HepG2 (cell line): ENCODE measurements around the gene PCNA. TPM values are rescaled to one million over a fixed set of nuclear protein-coding genes. Genes with fewer than 3 reads are reported as not detected.

ENCODE experiments used
- AGO1 ChIP-seq: fragments of 200-400 bp; formaldehyde crosslinking; IDR thresholded peaks from 2 replicates; pipeline ENCODE4 v1.6.1; 2017; ENCODE audit warnings: mild to moderate bottlenecking, low read depth, low read length, moderate library complexity; ENCODE audit not compliant: poor library complexity, severe bottlenecking
- HNRNPUL1 ChIP-seq: fragments of 200-400 bp; formaldehyde crosslinking; IDR thresholded peaks from 2 replicates; pipeline ENCODE4 v1.6.1; 2017; ENCODE audit warnings: low read depth, mild to moderate bottlenecking, low read length, moderate library complexity
- IKZF4 ChIP-seq: sonication (generic); formaldehyde crosslinking; IDR thresholded peaks from 2 replicates; pipeline ENCODE4 v1.5.1; 2020; ENCODE audit warnings: borderline replicate concordance, mild to moderate bottlenecking, low read depth, missing genetic modification reagents; ENCODE audit errors: not compliant biosample characterization
- KLF9 ChIP-seq: IDR thresholded peaks from 2 replicates; pipeline ENCODE4 v1.6.1; 2016; ENCODE audit warnings: low read depth
- LBX2 ChIP-seq: sonication (generic); formaldehyde crosslinking; IDR thresholded peaks from 2 replicates; pipeline ENCODE4 v1.5.0; 2020; ENCODE audit warnings: missing genetic modification reagents, mild to moderate bottlenecking, borderline replicate concordance
- MED13 ChIP-seq: sonication (generic); formaldehyde crosslinking; IDR thresholded peaks from 2 replicates; pipeline ENCODE4 v1.5.0; 2020; ENCODE audit warnings: missing genetic modification reagents
- NCOA2 ChIP-seq: sonication (generic); formaldehyde crosslinking; IDR thresholded peaks from 2 replicates; pipeline ENCODE4 v1.8.0; 2022; ENCODE audit warnings: inconsistent platforms
- NCOA5 ChIP-seq: sonication (generic); formaldehyde crosslinking; IDR thresholded peaks from 2 replicates; pipeline ENCODE4 v1.4.0; 2020; ENCODE audit warnings: missing genetic modification reagents
- NPAS2 ChIP-seq: sonication (generic); formaldehyde crosslinking; IDR thresholded peaks from 2 replicates; pipeline ENCODE4 v1.8.0; 2022; ENCODE audit warnings: mild to moderate bottlenecking, missing genetic modification reagents, borderline replicate concordance
- PPARG ChIP-seq: conservative IDR thresholded peaks from 2 replicates; pipeline ENCODE4 v1.6.1; 2016; ENCODE audit warnings: missing biosample characterization, missing genetic modification reagents
- PRDM4 ChIP-seq: sonication (generic); formaldehyde crosslinking; IDR thresholded peaks from 2 replicates; pipeline ENCODE4 v1.9.0; 2021; ENCODE audit warnings: missing genetic modification reagents, borderline replicate concordance
- SIN3B ChIP-seq: fragments of 150-350 bp; IDR thresholded peaks from 2 replicates; pipeline ENCODE4 v1.6.1; 2014; ENCODE audit warnings: low read length
- SOX6 ChIP-seq, 2 experiments: fragments of 450-650 bp in 1 of 2; sonication (generic) in 1 of 2; formaldehyde crosslinking in 1 of 2; IDR thresholded peaks; 2 replicates each; pipeline versions ENCODE4 v1.4.0 to v1.6.1; 2017 to 2020; ENCODE audit warnings: antibody characterized with exemption in 1 of 2, mild to moderate bottlenecking in 1 of 2, missing genetic modification reagents in 1 of 2
- SP1 ChIP-seq, 2 experiments: fragments of 450-650 bp in 1 of 2; sonication (generic) in 1 of 2; formaldehyde crosslinking in 1 of 2; IDR thresholded peaks; 2 replicates each; pipeline versions ENCODE4 v1.4.0 to v1.6.1; 2016 to 2020; ENCODE audit warnings: missing genetic modification reagents in 1 of 2
- TFDP2 ChIP-seq: sonication (generic); formaldehyde crosslinking; IDR thresholded peaks from 2 replicates; pipeline ENCODE4 v1.4.0; 2020; ENCODE audit warnings: missing genetic modification reagents
- ZEB1 ChIP-seq: IDR thresholded peaks from 2 replicates; pipeline ENCODE4 v1.6.1; 2012; ENCODE audit warnings: mild to moderate bottlenecking, low read depth, inconsistent platforms; ENCODE audit not compliant: insufficient replicate concordance
- ZNF251 ChIP-seq: sonication (generic); formaldehyde crosslinking; IDR thresholded peaks from 2 replicates; pipeline ENCODE4 v1.9.0; 2021; ENCODE audit warnings: mild to moderate bottlenecking, missing genetic modification reagents
- ZNF563 ChIP-seq: sonication (generic); formaldehyde crosslinking; IDR thresholded peaks from 2 replicates; pipeline ENCODE4 v1.8.0; 2022; ENCODE audit warnings: mild to moderate bottlenecking, moderate library complexity, missing genetic modification reagents
- ZNF691 ChIP-seq: sonication (generic); formaldehyde crosslinking; IDR thresholded peaks from 2 replicates; pipeline ENCODE4 v1.4.0; 2020; ENCODE audit warnings: missing genetic modification reagents, low read depth, mild to moderate bottlenecking, borderline replicate concordance
- ZNF790 ChIP-seq: sonication (generic); formaldehyde crosslinking; IDR thresholded peaks from 2 replicates; pipeline ENCODE4 v1.8.0; 2022; ENCODE audit warnings: missing genetic modification reagents, mild to moderate bottlenecking, borderline replicate concordance
- ZXDC ChIP-seq: sonication (generic); formaldehyde crosslinking; IDR thresholded peaks from 2 replicates; pipeline ENCODE4 v1.5.0; 2020; ENCODE audit warnings: mild to moderate bottlenecking, missing genetic modification reagents
- polyA plus RNA-seq, 8 experiments: library from polyadenylated mRNA; depleted of rRNA in 3 of 8; stranded (reverse) in 7 of 8; unstranded in 1 of 8; fragments of >200 nt; fragmentation: Illumina TruSeq in 4 of 8; extraction: Trizol in 4 of 8; gene quantifications; 2 replicates each; pipeline versions ENCODE4 v1.2.1 to v1.2.3, GENCODE V29; 2011 to 2016; ENCODE audit warnings: low read depth in 4 of 8, missing spikeins in 1 of 8, mixed read lengths in 1 of 8; ENCODE audit not compliant: insufficient read depth in 1 of 8
- total RNA-seq, 5 experiments: library from RNA; depleted of rRNA; stranded (reverse); fragments of >200 nt; fragmentation: Illumina TruSeq; extraction: Trizol; gene quantifications; 2 replicates each; pipeline ENCODE4 v1.2.3, GENCODE V29; 2016; ENCODE audit warnings: low read depth in 1 of 5

Gene PCNA
- total and polyA plus RNA-seq, 2 of the 13 experiments (the other 11 are each of a cell fraction or from before 2014, with no cell fraction given) = 229 to 655 TPM

- TF ChIP-seq ZXDC (CRISPR knock-in tag) (no peak; the same call in 1 of the 2 replicates), AGO1 (peak; percentile 68), NCOA2 (CRISPR knock-in tag) (peak; percentile 20; the same call in 1 of the 2 replicates), IKZF4 (CRISPR knock-in tag) (peak; percentile 15), ZNF563 (CRISPR knock-in tag) (peak; percentile 98; the same call in 1 of the 2 replicates), MED13 (CRISPR knock-in tag) (no peak), TFDP2 (CRISPR knock-in tag) (peak; percentile 97), SP1 (IDR thresholded peaks at IDR 0.05) (peak; percentile 68; the same call in 1 of the 2 replicates), SP1 (CRISPR knock-in tag; IDR thresholded peaks at IDR 0.05) (peak; percentile 96), HNRNPUL1 (0 out of 2 replicates have a peak, but pooled peaks have one; percentile 45), ZEB1 (peak; percentile 4), NCOA5 (CRISPR knock-in tag) (no peak), KLF9 (peak; percentile 56; the same call in 1 of the 2 replicates), PPARG (CRISPR knock-in tag) (peak; percentile 88), LBX2 (CRISPR knock-in tag) (no peak; the same call in none of the 2 replicates), ZNF790 (no peak), ZNF691 (CRISPR knock-in tag) (no peak), NPAS2 (CRISPR knock-in tag) (no peak), SOX6 (IDR thresholded peaks at IDR 0.05) (no peak), SOX6 (CRISPR knock-in tag; IDR thresholded peaks at IDR 0.05) (peak; percentile 83; the same call in 1 of the 2 replicates), ZNF251 (CRISPR knock-in tag) (0 out of 2 replicates have a peak, but pooled peaks have one; percentile 75), PRDM4 (CRISPR knock-in tag) (no peak), SIN3B (peak; percentile 62; the same call in 1 of the 2 replicates)
Measured at GRCh38 chr20:5126512-5127203, 6.9 kb upstream of the PCNA start, which contains the start of gene CDS2 (continued).
